DOHH2 (cell line): ENCODE results near the gene MMP1.

Source experiments
- H3F3A ChIP-seq: fragments of 200-600 bp; sonication (generic), shearing (Covaris generic); 2 replicates; pipeline ENCODE4 v1.6.0; 2016; ENCODE audit warnings: antibody characterized with exemption, mild to moderate bottlenecking; ENCODE audit not compliant: control insufficient read depth, insufficient read depth
- H3K27ac ChIP-seq: fragments of 200-600 bp; sonication (generic); 2 replicates; pipeline ENCODE4 v1.5.1; 2014; ENCODE audit warnings: low read depth, mild to moderate bottlenecking, low read length, moderate library complexity
- H3K27me3 ChIP-seq: fragments of 200-600 bp; sonication (generic); 2 replicates; pipeline ENCODE4 v1.6.1; 2014; ENCODE audit warnings: mild to moderate bottlenecking, low read length, mixed read lengths; ENCODE audit not compliant: control insufficient read depth
- H3K36me3 ChIP-seq: fragments of 200-600 bp; sonication (generic); 2 replicates; pipeline ENCODE4 v1.6.1; 2014; ENCODE audit warnings: mild to moderate bottlenecking, low read length, moderate library complexity, mixed read lengths; ENCODE audit not compliant: control insufficient read depth
- H3K4me1 ChIP-seq: fragments of 200-600 bp; sonication (generic); 2 replicates; pipeline ENCODE4 v1.6.1; 2014; ENCODE audit warnings: mild to moderate bottlenecking, low read length, mixed read lengths; ENCODE audit not compliant: control insufficient read depth
- H3K4me2 ChIP-seq: fragments of 200-600 bp; sonication (generic); 2 replicates; pipeline ENCODE4 v1.6.0; 2014; ENCODE audit warnings: mild to moderate bottlenecking, low read length, moderate library complexity
- H3K4me3 ChIP-seq: fragments of 200-600 bp; sonication (generic); 2 replicates; pipeline ENCODE4 v1.5.1; 2014; ENCODE audit warnings: mild to moderate bottlenecking, low read length, mixed read lengths
- H3K79me2 ChIP-seq: fragments of 200-600 bp; sonication (generic); 2 replicates; pipeline ENCODE4 v1.6.1; 2014; ENCODE audit warnings: mild to moderate bottlenecking, low read length, mixed read lengths; ENCODE audit not compliant: control insufficient read depth
- H3K9me2 ChIP-seq: fragments of 200-600 bp; sonication (generic); replicated peaks from 2 replicates; pipeline ENCODE4 v1.6.1; 2014; ENCODE audit warnings: mild to moderate bottlenecking, low read length, mixed read lengths; ENCODE audit not compliant: control insufficient read depth
- H3K9me3 ChIP-seq: fragments of 200-600 bp; sonication (generic); 2 replicates; pipeline ENCODE4 v1.6.1; 2014; ENCODE audit warnings: antibody characterized with exemption, low read length, mixed read lengths; ENCODE audit not compliant: control insufficient read depth, insufficient read depth
- H4K20me1 ChIP-seq: fragments of 200-600 bp; sonication (generic); 2 replicates; pipeline ENCODE4 v1.6.0; 2014; ENCODE audit warnings: low read depth, mild to moderate bottlenecking, antibody characterized with exemption, low read length, moderate library complexity; ENCODE audit not compliant: control insufficient read depth, insufficient read depth
- CTCF ChIP-seq: fragments of 200-600 bp; sonication (generic); IDR thresholded peaks from one replicate; pipeline ENCODE4 v1.5.1; 2014; ENCODE audit warnings: antibody characterized with exemption, mild to moderate bottlenecking, low read depth, low read length; ENCODE audit not compliant: poor library complexity, severe bottlenecking
- EZH2phosphoT487 ChIP-seq: fragments of 200-600 bp; sonication (generic); IDR thresholded peaks from 2 replicates; pipeline ENCODE4 v1.6.1; 2017; ENCODE audit warnings: borderline replicate concordance, mild to moderate bottlenecking, antibody characterized with exemption, low read length, moderate library complexity, mixed read lengths

MMP1 gene

DNA sequence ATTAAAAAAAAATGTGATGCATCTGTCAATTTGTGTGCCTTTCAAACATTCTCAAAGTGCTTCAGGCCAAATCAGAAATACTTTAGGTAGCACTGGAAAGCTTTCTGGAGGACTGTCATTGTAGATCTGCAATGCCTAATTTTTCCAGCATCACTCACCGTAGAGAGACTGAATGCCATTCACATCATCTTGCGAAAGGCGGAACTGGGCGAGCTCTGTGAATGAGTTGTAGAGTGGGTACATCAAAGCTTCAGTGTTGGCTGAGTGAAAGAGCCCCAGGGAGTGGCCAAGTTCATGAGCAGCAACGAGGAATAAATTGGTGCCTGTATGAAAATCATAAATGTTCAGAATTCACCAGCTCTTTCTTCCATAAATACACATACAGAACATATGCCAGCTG, 21.5 kb downstream of the MMP1 start:
- no peaks in the 10 kb centered on the region for H3K79me2 ChIP-seq
- H3K36me3 ChIP-seq = no peaks in the 10 kb centered on the region
- no peak overlapping the region for H3K27ac ChIP-seq
- H4K20me1 ChIP-seq = no peaks in the 10 kb centered on the region
- no peaks in the 10 kb centered on the region for H3K4me1 ChIP-seq
- H3K4me3 ChIP-seq = no peak overlapping the region
- no peaks in the 10 kb centered on the region for H3K9me2 ChIP-seq
- H3K4me2 ChIP-seq = no peak overlapping the region
- H3K9me3 ChIP-seq = no peaks in the 10 kb centered on the region
- TF ChIP-seq CTCF = no peak
- no peaks in the 10 kb centered on the region for H3F3A ChIP-seq
- peaks cover 3% of the 10 kb centered on the region for H3K27me3 ChIP-seq

- Histone ChIP-seq H3K4me3 (no peak overlapping the region), H3F3A (no peaks in the 10 kb centered on the region)
These were observed 24.6 kb downstream of the MMP1 start for GRCh38 chr11:102773386-102773785.

DNA sequence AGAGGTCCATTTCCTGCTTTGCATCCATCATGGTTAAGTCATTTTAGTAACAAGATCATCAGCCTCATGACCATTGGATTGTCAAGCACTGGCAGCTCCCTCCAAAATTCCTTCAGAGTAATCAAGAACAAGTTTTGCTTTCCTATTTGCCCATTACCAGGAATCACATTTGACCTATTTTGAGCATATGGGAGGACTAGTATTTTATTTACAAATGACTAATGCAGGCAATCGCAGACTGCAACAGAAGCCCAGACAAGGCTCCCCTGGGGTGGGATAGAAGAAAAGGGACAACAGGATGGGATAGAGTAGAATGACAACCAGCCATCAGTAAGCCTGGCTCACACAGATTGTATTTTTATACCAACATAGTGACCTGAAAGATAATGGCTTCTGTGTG, 26.6 kb downstream of the MMP1 start:
- no peaks in the 10 kb centered on the region for H3F3A ChIP-seq
- no peaks in the 10 kb centered on the region for H3K36me3 ChIP-seq
- no peaks in the 10 kb centered on the region for H3K9me2 ChIP-seq
- no peak overlapping the region for H3K4me3 ChIP-seq
- H3K4me2 ChIP-seq = no peak overlapping the region
- no peaks in the 10 kb centered on the region for H3K79me2 ChIP-seq
- H4K20me1 ChIP-seq = no peaks in the 10 kb centered on the region
- no peak for TF ChIP-seq EZH2phosphoT487
- no peak for TF ChIP-seq CTCF
- no peaks in the 10 kb centered on the region for H3K4me1 ChIP-seq
- no peak overlapping the region for H3K27ac ChIP-seq
- no peaks in the 10 kb centered on the region for H3K27me3 ChIP-seq
- no peaks in the 10 kb centered on the region for H3K9me3 ChIP-seq

More at GRCh38 chr11:102773386-102773785, 24.6 kb downstream of the MMP1 start:
- Histone ChIP-seq H4K20me1 (no peaks in the 10 kb centered on the region), H3K4me2 (no peak overlapping the region), H3K79me2 (no peaks in the 10 kb centered on the region), H3K27me3 (no peaks in the 10 kb centered on the region), H3K27ac (no peak overlapping the region), H3K9me3 (no peaks in the 10 kb centered on the region), H3K9me2 (no peaks in the 10 kb centered on the region), H3K4me1 (no peaks in the 10 kb centered on the region), H3K36me3 (no peaks in the 10 kb centered on the region)
- TF ChIP-seq CTCF = no peak
- TF ChIP-seq EZH2phosphoT487 = no peak

- Histone ChIP-seq H3K9me2 (no peaks in the 10 kb centered on the region), H3K36me3 (no peaks in the 10 kb centered on the region), H3K9me3 (no peaks in the 10 kb centered on the region), H3K4me1 (no peaks in the 10 kb centered on the region), H3K79me2 (no peaks in the 10 kb centered on the region), H3K27me3 (no peaks in the 10 kb centered on the region), H3F3A (no peaks in the 10 kb centered on the region), H3K4me2 (no peak overlapping the region), H4K20me1 (no peaks in the 10 kb centered on the region), H3K27ac (no peak overlapping the region), H3K4me3 (no peak overlapping the region)
- no peak for TF ChIP-seq EZH2phosphoT487
- TF ChIP-seq CTCF = no peak
These were observed 27.8 kb downstream of the MMP1 start for GRCh38 chr11:102770191-102770590.
